HCT116 (cell line): Measurements from ENCODE around the gene FBXL7.

Experiments
- CTCF ChIP-seq, 3 experiments: fragments of 200-600 bp in 1 of 3; sonication (generic) in 1 of 3; IDR thresholded peaks in 2 of 3; conservative IDR thresholded peaks in 1 of 3; 2 replicates each; pipeline ENCODE4 v1.5.1; 2012 to 2017; ENCODE audit warnings: low read depth in 2 of 3, low read length in 2 of 3, antibody characterized with exemption in 1 of 3, borderline replicate concordance in 1 of 3, control low read depth in 1 of 3, mild to moderate bottlenecking in 1 of 3, mixed read lengths in 1 of 3, mixed run types in 1 of 3, moderate library complexity in 1 of 3; ENCODE audit not compliant: insufficient read depth in 1 of 3
- EZH2 ChIP-seq: fragments of 200-600 bp; sonication (generic); IDR thresholded peaks from 2 replicates; pipeline ENCODE4 v1.6.1; 2017; ENCODE audit warnings: antibody characterized with exemption, mixed run types
- MAX ChIP-seq: IDR thresholded peaks from 2 replicates; pipeline ENCODE4 v1.6.1; 2012
- ZFX ChIP-seq: fragments of 450-650 bp; IDR thresholded peaks from 2 replicates; pipeline ENCODE4 v1.6.1; 2017

- TF ChIP-seq EZH2 (no peak), MAX (no peak), CTCF (IDR thresholded peaks at IDR 0.05 in 2 of 3, conservative IDR thresholded peaks at IDR 0.05 in 1 of 3; ENCODE audit: borderline replicate concordance in 1 of 3, insufficient read depth in 1 of 3, low read depth in 2 of 3, low read length in 2 of 3) (no peak), ZFX (no peak)
Measured at GRCh38 chr5:15898641-15899040, 398.7 kb downstream of the FBXL7 start.
